ENCODE results near the gene ZNF821. TPM values are rescaled to one million over a fixed set of nuclear protein-coding genes. Genes with fewer than 3 reads are reported as not detected.

ZNF821 gene
- total RNA-seq, 2 donors from 2014 or later, result 8.6 to 8.9 TPM

GRCh38 chr16:71882505-71883167 lies 1.3 kb downstream of the ZNF821 start:
- Histone ChIP-seq H3K4me1 (peaks cover 9% of the 10 kb centered on the region), H3K27ac (peak overlapping the region; percentile 63 to 91 (median 90)), H3K27me3 (no peaks in the 10 kb centered on the region), H3K4me3 (peak overlapping the region in 1 of 2 donors; percentile 95), H3K36me3 (replicated peaks in 1 of 2; ENCODE audit: insufficient read depth in 1 of 2, low read depth in 2 of 2) (no peaks in the 10 kb centered on the region), H3K9me3 (no peaks in the 10 kb centered on the region)
- WGBS, 2 donors, result 1 to 2% methylated on average over 9 of the region's 9 CpGs
- intact Hi-C loops (cut with DNase I), result no loop called here
- DNase-seq, result peak; percentile 70 to 77 (median 74)
- peak; percentile 59 to 97 (median 85) for TF ChIP-seq CTCF (IDR thresholded peaks at IDR 0.05)
- no peak for TF ChIP-seq POLR2A (IDR thresholded peaks at IDR 0.05)
- ATAC-seq, result peak; percentile 59

- TF ChIP-seq POLR2A (IDR thresholded peaks at IDR 0.05) (no peak), CTCF (IDR thresholded peaks at IDR 0.05) (no peak)
- WGBS, 2 donors, result 77 to 79% methylated on average over 4 of the region's 4 CpGs
- Histone ChIP-seq H3K27me3 (no peaks in the 10 kb centered on the region), H3K4me3 (no peak overlapping the region), H3K9me3 (no peaks in the 10 kb centered on the region), H3K36me3 (replicated peaks in 1 of 2; ENCODE audit: insufficient read depth in 1 of 2, low read depth in 2 of 2) (peaks cover 0 to 3% of the 10 kb centered on the region in 2 donors), H3K4me1 (peaks cover 9% of the 10 kb centered on the region), H3K27ac (no peak overlapping the region)
- DNase-seq, result no peak
- intact Hi-C loops (cut with DNase I), result no loop called here
- ATAC-seq, result no peak
Observed at GRCh38 chr16:71880176-71880575, 3.8 kb downstream of the ZNF821 start.

GRCh38 chr16:71878911-71879310 lies 5.1 kb downstream of the ZNF821 start:
- 55 to 61% methylated on average over 4 of the region's 4 CpGs for WGBS, 2 donors
- DNase-seq, result no peak
- no peak for TF ChIP-seq CTCF (IDR thresholded peaks at IDR 0.05)
- TF ChIP-seq POLR2A (IDR thresholded peaks at IDR 0.05), result no peak
- intact Hi-C loops (cut with DNase I), result no loop called here
- Histone ChIP-seq H3K4me3 (no peak overlapping the region), H3K36me3 (replicated peaks in 1 of 2; ENCODE audit: insufficient read depth in 1 of 2, low read depth in 2 of 2) (peaks cover 0 to 3% of the 10 kb centered on the region in 2 donors), H3K27me3 (no peaks in the 10 kb centered on the region), H3K4me1 (peaks cover 9% of the 10 kb centered on the region), H3K27ac (no peak overlapping the region), H3K9me3 (no peaks in the 10 kb centered on the region)
- no peak for ATAC-seq

- Histone ChIP-seq H3K27ac (no peak overlapping the region), H3K27me3 (no peaks in the 10 kb centered on the region), H3K4me1 (no peaks in the 10 kb centered on the region), H3K9me3 (no peaks in the 10 kb centered on the region), H3K36me3 (replicated peaks in 1 of 2; ENCODE audit: insufficient read depth in 1 of 2, low read depth in 2 of 2) (peaks cover 0 to 3% of the 10 kb centered on the region in 2 donors), H3K4me3 (no peak overlapping the region)
- TF ChIP-seq POLR2A (IDR thresholded peaks at IDR 0.05) (no peak), CTCF (IDR thresholded peaks at IDR 0.05) (no peak)
- WGBS, 2 donors, result 80 to 86% methylated on average over 4 of the region's 4 CpGs
- ATAC-seq, result no peak
- no peak for DNase-seq
- intact Hi-C loops (cut with DNase I), result no loop called here
Observed at GRCh38 chr16:71873199-71873598, 10.8 kb downstream of the ZNF821 start.

GRCh38 chr16:71870818-71871217 lies 13.2 kb downstream of the ZNF821 start:
- H3K4me1 ChIP-seq, result no peaks in the 10 kb centered on the region
- no peak overlapping the region for H3K4me3 ChIP-seq
- no peak for DNase-seq
- WGBS, 2 donors, result 90 to 93% methylated on average over 2 of the region's 2 CpGs
- no peaks in the 10 kb centered on the region for H3K9me3 ChIP-seq
- intact Hi-C loops (cut with DNase I), result no loop called here
- TF ChIP-seq POLR2A (IDR thresholded peaks at IDR 0.05), result no peak
- TF ChIP-seq CTCF (IDR thresholded peaks at IDR 0.05), result no peak
- H3K27ac ChIP-seq, result no peak overlapping the region
- no peaks in the 10 kb centered on the region for H3K27me3 ChIP-seq
- H3K36me3 ChIP-seq (replicated peaks in 1 of 2; ENCODE audit: insufficient read depth in 1 of 2, low read depth in 2 of 2), result peaks cover 0 to 4% of the 10 kb centered on the region in 2 donors
- ATAC-seq, result no peak

Data from body of pancreas (tissue), 4 donors.